CD4-positive, alpha-beta T cell (primary cell): Measurements from ENCODE around the gene RAB18. TPM values are rescaled to one million over a fixed set of nuclear protein-coding genes. Genes with fewer than 3 reads are reported as not detected.
"Not testable (repeated sequence)": the region's sequence is repeated elsewhere in the genome, so short reads cannot be mapped to it uniquely, and the experiment has no call there.

Source experiments
- ATAC-seq: fragments of 200-7000 bp; cut with Tn5 transposase; one replicate; pipeline ENCODE4 v1.10.0; 2022; ENCODE audit warnings: mild to moderate bottlenecking; ENCODE audit not compliant: poor library complexity
- CTCF ChIA-PET: fragments of 350-600 bp; sonication (Branson Sonifier 250); formaldehyde crosslinking; loops from one replicate; lab custom pipeline; 2021; ENCODE audit warnings: antibody characterized with exemption, inconsistent platforms; lab: Charles Lee
- POLR2A ChIA-PET: fragments of 350-600 bp; sonication (Branson Sonifier 250); formaldehyde crosslinking; loops from one replicate; lab custom pipeline; 2021; ENCODE audit warnings: antibody characterized with exemption, inconsistent platforms; lab: Charles Lee
- DNase-seq, 14 experiments: peaks; one replicate each; pipeline ENCODE4 v3.0.0-alpha.2; 2013 to 2020; ENCODE audit warnings: mixed read lengths in 2 of 14
- H3K27ac ChIP-seq, 2 donors: one replicate each; pipeline versions ENCODE4 v1.5.1 to v1.7.0; 2013; ENCODE audit warnings: low read length in 2 of 2, low read depth in 1 of 2, mild to moderate bottlenecking in 1 of 2
- H3K27me3 ChIP-seq, 2 experiments: 1 replicate in 1 of 2; 2 replicates in 1 of 2; pipeline versions ENCODE4 v1.6.1 to v1.7.0; 2013; ENCODE audit warnings: low read length in 2 of 2, control low read depth in 1 of 2, mild to moderate bottlenecking in 1 of 2, moderate library complexity in 1 of 2; ENCODE audit not compliant: insufficient read depth in 2 of 2, control insufficient read depth in 1 of 2
- H3K36me3 ChIP-seq: one replicate; pipeline ENCODE4 v1.6.1; 2013; ENCODE audit warnings: low read length, control low read depth; ENCODE audit not compliant: insufficient read depth
- H3K4me1 ChIP-seq: one replicate; pipeline ENCODE4 v1.6.1; 2013; ENCODE audit warnings: low read length, control low read depth; ENCODE audit not compliant: insufficient read depth
- H3K4me3 ChIP-seq: one replicate; pipeline ENCODE4 v1.5.1; 2013; ENCODE audit warnings: mild to moderate bottlenecking, low read length, moderate library complexity
- H3K9me3 ChIP-seq, 2 experiments: 1 replicate in 1 of 2; 2 replicates in 1 of 2; pipeline versions ENCODE4 v1.6.1 to v1.7.0; 2013; ENCODE audit warnings: low read length in 2 of 2, mild to moderate bottlenecking in 2 of 2, control low read depth in 1 of 2, moderate library complexity in 1 of 2; ENCODE audit not compliant: control insufficient read depth in 1 of 2, insufficient read depth in 1 of 2
- H3K27ac Mint-ChIP-seq: one replicate; pipeline ENCODE4 v1.8.0; 2020; ENCODE audit warnings: mixed read lengths
- H3K27me3 Mint-ChIP-seq: one replicate; pipeline ENCODE4 v1.8.0; 2021; ENCODE audit warnings: mixed read lengths
- H3K36me3 Mint-ChIP-seq: one replicate; pipeline ENCODE4 v1.8.0; 2021; ENCODE audit warnings: low read depth, mixed read lengths
- H3K4me1 Mint-ChIP-seq: one replicate; pipeline ENCODE4 v1.8.0; 2021; ENCODE audit warnings: low read depth, mixed read lengths
- H3K4me3 Mint-ChIP-seq: one replicate; pipeline ENCODE4 v1.8.0; 2020; ENCODE audit warnings: mild to moderate bottlenecking, mixed read lengths
- H3K9me3 Mint-ChIP-seq: one replicate; pipeline ENCODE4 v1.8.0; 2020; ENCODE audit warnings: mixed read lengths
- intact Hi-C, 2 experiments: fragments of 100-400 bp; cut with DNase I in 1 of 2; cut with micrococcal nuclease in 1 of 2; formaldehyde crosslinking; loops; one replicate each; pipeline versions ENCODE4 v1.15.1 to v1.9.0; 2023 to 2025; cut with DNase I, micrococcal nuclease
- total RNA-seq, 174 experiments: library from RNA in 2 of 174; stranded (reverse) in 2 of 174; gene quantifications; one replicate each; pipeline ENCODE4 v1.2.3 and lab custom pipeline; 2021 to 2026
- TF ChIP-seq, protein P1 (sequence below): fragments of 200-600 bp; IDR thresholded peaks from one replicate; pipeline ENCODE4 v1.8.0; 2022; ENCODE audit warnings: antibody characterized with exemption, mild to moderate bottlenecking

Gene RAB18
- total RNA-seq, 2 experiments from 2014 or later: 120 to 130 TPM

DNA sequence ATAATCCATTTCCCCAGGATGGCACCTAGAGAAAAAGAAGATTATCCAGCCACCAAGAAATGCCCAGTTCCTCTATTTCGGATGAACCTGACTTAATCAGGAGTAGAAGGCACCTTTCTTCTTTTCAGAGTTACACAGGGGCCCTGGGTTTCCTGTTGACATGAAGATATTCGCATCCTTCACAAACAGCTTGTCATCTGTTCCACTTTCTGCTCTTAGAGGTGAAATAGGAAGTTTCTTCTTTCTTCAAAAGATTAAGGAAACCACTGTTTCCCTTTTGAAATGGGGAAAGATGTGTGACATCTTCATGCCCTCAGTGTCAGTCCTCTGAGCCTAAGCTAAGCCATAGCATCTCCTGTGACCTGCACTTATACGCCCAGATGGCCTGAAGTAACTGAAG lies 39.1 kb upstream of the RAB18 start:
- intact Hi-C loops: loop anchor here in 1 of 2 experiments (2.0 kb wide), 1 partner anchor 40 kb away; the partner anchor contains the start of gene RAB18
- Histone ChIP-seq H3K4me1 (peaks cover 28% of the 10 kb centered on the region), H3K4me3 (no peak overlapping the region), H3K27ac (peak overlapping the region in 1 of 2 donors; percentile 70), H3K9me3 (no peaks in the 10 kb centered on the region), H3K36me3 (no peaks in the 10 kb centered on the region), H3K27me3 (no peaks in the 10 kb centered on the region)
- H3K9me3 Mint-ChIP-seq: no peaks in the 10 kb centered on the region
- DNase-seq: peak in 4 of 14 experiments; percentile 13 to 79 (median 40)
- H3K27me3 Mint-ChIP-seq: no peaks in the 10 kb centered on the region
- peak; percentile 87 for ATAC-seq
- H3K36me3 Mint-ChIP-seq: no peaks in the 10 kb centered on the region
- POLR2A ChIA-PET: interaction anchor here (0.6 to 1.3 kb wide), 3 partner anchors 17 to 225 kb away, joined by 3 to 24 read pairs (median 3); partner anchors contain the start of gene RAB18
- peak overlapping the region; percentile 76 for H3K4me3 Mint-ChIP-seq
- H3K27ac Mint-ChIP-seq: peak overlapping the region; percentile 88
- CTCF ChIA-PET: no interaction called here
- TF ChIP-seq, protein P1, sequence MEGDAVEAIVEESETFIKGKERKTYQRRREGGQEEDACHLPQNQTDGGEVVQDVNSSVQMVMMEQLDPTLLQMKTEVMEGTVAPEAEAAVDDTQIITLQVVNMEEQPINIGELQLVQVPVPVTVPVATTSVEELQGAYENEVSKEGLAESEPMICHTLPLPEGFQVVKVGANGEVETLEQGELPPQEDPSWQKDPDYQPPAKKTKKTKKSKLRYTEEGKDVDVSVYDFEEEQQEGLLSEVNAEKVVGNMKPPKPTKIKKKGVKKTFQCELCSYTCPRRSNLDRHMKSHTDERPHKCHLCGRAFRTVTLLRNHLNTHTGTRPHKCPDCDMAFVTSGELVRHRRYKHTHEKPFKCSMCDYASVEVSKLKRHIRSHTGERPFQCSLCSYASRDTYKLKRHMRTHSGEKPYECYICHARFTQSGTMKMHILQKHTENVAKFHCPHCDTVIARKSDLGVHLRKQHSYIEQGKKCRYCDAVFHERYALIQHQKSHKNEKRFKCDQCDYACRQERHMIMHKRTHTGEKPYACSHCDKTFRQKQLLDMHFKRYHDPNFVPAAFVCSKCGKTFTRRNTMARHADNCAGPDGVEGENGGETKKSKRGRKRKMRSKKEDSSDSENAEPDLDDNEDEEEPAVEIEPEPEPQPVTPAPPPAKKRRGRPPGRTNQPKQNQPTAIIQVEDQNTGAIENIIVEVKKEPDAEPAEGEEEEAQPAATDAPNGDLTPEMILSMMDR: no peak
- peaks cover 44% of the 10 kb centered on the region for H3K4me1 Mint-ChIP-seq

DNA sequence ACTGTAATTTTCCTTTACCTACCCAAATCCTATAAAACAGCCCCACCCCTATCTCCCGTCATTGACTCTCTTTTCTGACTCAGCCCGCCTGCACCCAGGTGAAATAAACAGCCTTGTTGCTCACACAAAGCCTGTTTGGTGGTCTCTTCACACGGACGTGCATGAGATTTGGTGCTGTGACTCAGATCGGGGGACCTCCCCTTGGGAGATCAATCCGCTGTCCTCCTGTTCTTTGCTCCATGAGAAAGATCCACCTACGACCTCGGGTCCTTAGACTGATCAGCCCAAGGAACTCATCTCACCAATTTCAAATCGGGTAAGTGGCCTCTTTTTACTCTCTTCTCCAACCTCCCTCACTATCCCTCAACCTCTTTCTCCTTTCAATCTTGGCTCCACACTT lies 38.5 kb upstream of the RAB18 start:
- DNase-seq, H3K27me3 Mint-ChIP-seq, CTCF ChIA-PET: not testable (repeated sequence)

DNA sequence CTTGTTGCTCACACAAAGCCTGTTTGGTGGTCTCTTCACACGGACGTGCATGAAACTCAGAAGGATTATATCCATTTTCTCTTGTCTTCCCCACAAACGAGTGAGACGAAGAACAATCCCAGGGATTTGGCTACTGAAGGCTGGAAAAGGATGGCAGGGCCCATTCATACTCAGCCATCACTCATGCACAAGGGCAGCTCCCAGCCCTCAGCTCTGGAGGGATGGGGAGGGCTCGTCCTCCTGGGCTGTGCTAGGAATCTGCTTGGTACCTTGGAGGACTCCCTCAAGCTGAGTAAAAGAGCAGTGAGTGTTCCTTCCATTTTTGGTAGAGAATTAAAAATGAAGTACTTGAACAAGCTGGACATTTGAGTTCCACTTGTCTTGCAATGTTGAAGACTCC lies 33.2 kb upstream of the RAB18 start:
- intact Hi-C loops: no loop called here
- Mint-ChIP-seq H3K36me3 (no peaks in the 10 kb centered on the region), H3K9me3 (no peaks in the 10 kb centered on the region), H3K27me3 (peaks cover 4% of the 10 kb centered on the region), H3K4me1 (peaks cover 11% of the 10 kb centered on the region), H3K27ac (no peak overlapping the region), H3K4me3 (no peak overlapping the region)
- POLR2A ChIA-PET: interaction anchor here (1.5 kb wide), 1 partner anchor 22 kb away, joined by 4 read pairs; no protein-coding TSS in a partner anchor
- Histone ChIP-seq H3K27me3 (no peaks in the 10 kb centered on the region), H3K9me3 (no peaks in the 10 kb centered on the region), H3K4me1 (peaks cover 3% of the 10 kb centered on the region), H3K27ac (no peak overlapping the region), H3K36me3 (no peaks in the 10 kb centered on the region), H3K4me3 (no peak overlapping the region)
- TF ChIP-seq, protein P1: no peak
- ATAC-seq (no peak), DNase-seq (no peak)
- CTCF ChIA-PET: interaction anchor here (1.1 kb wide), 1 partner anchor 29 kb away, joined by 3 read pairs; no protein-coding TSS in a partner anchor

More for the DNA sequence above, 38.5 kb upstream of the RAB18 start:
- H3K4me3 Mint-ChIP-seq: peak overlapping the region; percentile 76
- H3K27ac Mint-ChIP-seq: peak overlapping the region; percentile 88
- peaks cover 28% of the 10 kb centered on the region for H3K4me1 ChIP-seq
- H3K27ac ChIP-seq, H3K36me3 Mint-ChIP-seq, H3K36me3 ChIP-seq, H3K4me3 ChIP-seq, H3K27me3 ChIP-seq, H3K9me3 Mint-ChIP-seq, ATAC-seq, H3K9me3 ChIP-seq: not testable (repeated sequence)
- H3K4me1 Mint-ChIP-seq: peaks cover 44% of the 10 kb centered on the region
- intact Hi-C loops: loop anchor here in 1 of 2 experiments (2.0 kb wide), 1 partner anchor 39 kb away; the partner anchor contains the start of gene RAB18
- POLR2A ChIA-PET: interaction anchor here (0.6 to 1.3 kb wide), 3 partner anchors 18 to 226 kb away, joined by 3 to 24 read pairs (median 3); partner anchors contain the start of gene RAB18

DNA sequence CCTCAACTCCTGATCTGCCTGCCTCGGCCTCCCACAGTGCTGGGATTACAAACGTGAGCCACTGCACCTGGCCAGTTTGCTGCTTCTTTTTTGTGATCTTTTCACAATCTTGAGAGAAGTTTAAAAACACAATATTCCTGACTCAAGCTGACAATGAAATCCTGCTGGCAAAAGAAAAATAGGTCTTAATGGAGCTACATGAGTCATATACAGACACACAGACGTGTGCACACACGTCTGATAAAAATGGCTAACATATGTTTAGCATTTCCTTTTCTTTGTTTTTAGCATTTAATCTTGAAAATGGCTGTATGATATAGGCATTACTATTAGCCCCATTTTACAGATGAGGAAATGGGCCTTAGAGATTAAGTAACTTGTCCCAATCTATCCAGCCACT lies 29.4 kb upstream of the RAB18 start:
- POLR2A ChIA-PET: no interaction called here
- Mint-ChIP-seq H3K36me3 (no peaks in the 10 kb centered on the region), H3K4me3 (no peak overlapping the region), H3K27ac (no peak overlapping the region), H3K9me3 (no peaks in the 10 kb centered on the region), H3K4me1 (no peaks in the 10 kb centered on the region), H3K27me3 (peaks cover 4% of the 10 kb centered on the region)
- DNase-seq (no peak), ATAC-seq (no peak)
- Histone ChIP-seq H3K36me3 (no peaks in the 10 kb centered on the region), H3K9me3 (no peaks in the 10 kb centered on the region), H3K4me1 (no peaks in the 10 kb centered on the region), H3K4me3 (no peak overlapping the region), H3K27me3 (no peaks in the 10 kb centered on the region), H3K27ac (no peak overlapping the region)
- intact Hi-C loops: no loop called here
- CTCF ChIA-PET: no interaction called here
- TF ChIP-seq, protein P1: no peak
